Measurements from ENCODE around the gene AGAP2.
A peak's percentile ranks its signal among the peaks of the same experiment; 100 is the strongest.
"Not testable (repeated sequence)": the region's sequence is repeated elsewhere in the genome, so short reads cannot be mapped to it uniquely, and the experiment has no call there.

AGAP2 gene

DNA sequence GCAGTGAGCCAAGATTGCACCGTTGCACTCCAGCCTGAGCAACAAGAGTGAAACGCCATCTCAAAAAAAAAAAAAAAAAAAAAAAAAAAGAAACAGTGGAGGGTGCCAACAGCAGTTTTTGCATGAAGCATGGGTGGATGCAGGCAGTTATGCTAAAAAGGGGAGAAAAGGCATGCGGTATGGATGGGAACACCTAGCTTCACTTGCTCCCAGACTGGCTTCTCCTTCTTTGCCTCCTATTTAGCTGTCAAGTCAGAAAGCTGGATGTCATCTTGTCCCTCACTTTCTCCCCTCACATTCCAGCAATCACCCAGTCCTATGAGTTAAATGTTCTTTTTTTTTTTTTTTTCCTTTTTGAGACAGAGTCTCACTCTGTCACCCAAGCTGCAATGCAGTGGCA is 36.5 kb upstream of the AGAP2 start:
- Mint-ChIP-seq H3K27ac (no peak overlapping the region), H3K4me1 (ENCODE audit: low read depth in 2 of 2) (peaks cover 14 to 15% of the 10 kb centered on the region in 2 donors), H3K9me3 (no peaks in the 10 kb centered on the region), H3K27me3 (no peaks in the 10 kb centered on the region), H3K36me3 (ENCODE audit: insufficient read depth) (peaks cover 18% of the 10 kb centered on the region), H3K4me3 (no peak overlapping the region)
- no peak for ATAC-seq (replicated peaks)
- DNase-seq, result no peak

DNA sequence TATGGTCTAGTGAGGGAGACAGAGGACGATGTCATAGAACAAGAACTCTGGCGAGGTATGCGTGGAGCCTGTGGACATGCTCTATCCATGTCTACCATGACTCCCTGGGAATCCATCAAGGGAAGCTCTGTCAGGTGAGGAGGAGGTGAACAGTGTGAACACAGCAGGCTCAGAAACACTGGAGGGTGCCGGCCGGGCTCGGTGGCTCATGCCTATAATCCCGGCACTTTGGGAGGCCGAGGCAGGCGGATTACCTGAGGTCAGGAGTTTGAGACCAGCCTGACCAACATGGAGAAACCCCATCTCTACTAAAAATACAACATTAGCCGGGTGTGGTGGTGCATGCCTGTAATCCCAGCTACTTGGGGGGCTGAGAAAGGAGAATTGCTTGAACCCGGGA is 36.1 kb upstream of the AGAP2 start:
- peaks cover 22% of the 10 kb centered on the region for H3K36me3 Mint-ChIP-seq (ENCODE audit: insufficient read depth)

DNA sequence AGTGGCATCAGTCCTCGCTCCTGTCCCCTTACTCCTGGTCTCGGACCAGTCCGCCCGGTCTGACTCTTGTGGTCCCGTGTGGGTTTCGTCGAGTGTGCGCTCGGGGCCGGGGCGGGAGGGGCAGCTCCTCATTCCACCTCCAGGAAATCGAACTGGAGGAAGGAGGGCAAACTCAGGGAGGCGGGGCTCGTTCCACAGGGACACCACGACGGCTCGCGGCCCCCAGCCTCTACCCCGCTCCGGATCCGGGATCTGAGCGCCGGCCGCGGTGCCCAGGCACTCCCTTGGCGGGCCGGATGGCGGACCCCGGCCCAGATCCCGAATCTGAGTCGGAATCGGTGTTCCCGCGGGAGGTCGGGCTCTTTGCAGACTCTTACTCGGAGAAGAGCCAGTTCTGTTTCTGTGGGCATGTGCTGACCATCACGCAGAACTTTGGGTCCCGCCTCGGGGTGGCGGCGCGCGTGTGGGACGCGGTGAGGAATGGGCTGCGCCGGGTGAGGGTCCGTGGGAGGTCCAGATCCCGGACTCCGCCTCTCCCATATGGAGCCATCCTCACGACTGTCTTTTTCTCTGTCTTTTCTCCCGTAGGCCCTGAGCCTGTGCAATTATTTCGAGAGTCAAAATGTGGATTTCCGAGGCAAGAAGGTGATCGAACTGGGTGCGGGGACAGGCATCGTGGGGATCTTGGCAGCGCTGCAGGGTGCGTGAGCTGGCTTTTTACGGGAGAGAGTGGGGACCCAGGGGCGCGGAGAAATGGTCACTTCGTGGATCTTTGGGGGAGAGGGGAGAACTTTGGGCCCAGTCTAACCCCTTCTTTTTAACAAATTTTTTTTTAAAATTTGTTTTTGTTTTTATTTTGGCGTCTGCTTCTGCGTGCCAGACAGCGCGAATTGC is 34.1 kb upstream of the AGAP2 start, which contains the start of gene EEF1AKMT3:
TSS of gene EEF1AKMT3 (plus strand) at position 186 of the 894 bp plus-strand sequence. CDS start at position 297, 111 bp downstream.
- no peaks in the 10 kb centered on the region for H3K9me3 Mint-ChIP-seq
- ATAC-seq (replicated peaks) (peak; percentile 13), DNase-seq (no peak)
- H3K36me3 Mint-ChIP-seq (ENCODE audit: insufficient read depth), result peaks cover 19% of the 10 kb centered on the region
- peaks cover 14% of the 10 kb centered on the region in 2 donors for H3K4me1 Mint-ChIP-seq (ENCODE audit: low read depth in 2 of 2)
- peak within 1 kb of the TSS; percentile 93 to 97 for H3K27ac Mint-ChIP-seq
- peak within 1 kb of the TSS; percentile 96 to 99 for H3K4me3 Mint-ChIP-seq
- no peaks in the 10 kb centered on the region for H3K27me3 Mint-ChIP-seq

More for the DNA sequence above, 36.1 kb upstream of the AGAP2 start:
- H3K27ac Mint-ChIP-seq; DNase-seq; H3K9me3 Mint-ChIP-seq; H3K27me3 Mint-ChIP-seq; ATAC-seq (replicated peaks); H3K4me3 Mint-ChIP-seq: not testable (repeated sequence)
- peaks cover 14 to 15% of the 10 kb centered on the region in 2 donors for H3K4me1 Mint-ChIP-seq (ENCODE audit: low read depth in 2 of 2)

DNA sequence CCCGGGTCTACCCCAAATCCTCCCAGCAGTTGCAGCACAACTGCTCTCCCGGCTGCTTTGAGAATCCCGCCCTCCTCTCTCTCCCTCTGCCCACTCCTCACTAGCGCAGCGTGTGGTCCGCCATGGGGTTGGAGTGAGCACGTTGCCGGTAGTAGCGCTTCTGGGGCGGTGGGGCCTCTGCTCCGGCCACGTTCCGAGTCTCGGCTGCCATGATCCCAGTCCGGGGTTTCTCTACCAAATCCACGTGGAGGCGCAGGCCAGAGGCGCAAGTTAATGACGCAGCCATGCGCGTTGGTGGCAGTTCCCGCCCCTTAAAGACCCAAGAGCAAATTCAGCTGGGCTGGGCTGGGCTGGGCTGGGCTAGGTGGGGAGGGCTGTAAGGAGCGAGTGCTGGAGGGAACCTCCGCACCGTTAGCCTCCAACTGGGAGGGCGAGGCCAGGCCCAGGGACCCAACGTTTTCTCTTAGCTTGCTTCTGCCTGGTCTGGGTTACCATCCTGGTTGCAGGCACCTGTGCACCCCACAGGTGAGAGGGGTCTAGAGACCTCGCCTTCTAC is 33.4 kb upstream of the AGAP2 start, which contains the start of gene METTL1:
TSS of gene METTL1 (minus strand) at position 233 of the 556 bp plus-strand sequence. CDS start at position 211, 22 bp downstream.
- H3K27me3 Mint-ChIP-seq, result peaks cover 0 to 6% of the 10 kb centered on the region in 2 donors
- peaks cover 19% of the 10 kb centered on the region for H3K36me3 Mint-ChIP-seq (ENCODE audit: insufficient read depth)
- no peaks in the 10 kb centered on the region for H3K9me3 Mint-ChIP-seq
- H3K27ac Mint-ChIP-seq, result peak within 1 kb of the TSS; percentile 93 to 97
- DNase-seq (peak; percentile 83 to 85 (median 84)), ATAC-seq (replicated peaks) (peak; percentile 92)
- peaks cover 14% of the 10 kb centered on the region in 2 donors for H3K4me1 Mint-ChIP-seq (ENCODE audit: low read depth in 2 of 2)
- peak within 1 kb of the TSS; percentile 96 to 99 for H3K4me3 Mint-ChIP-seq

DNA sequence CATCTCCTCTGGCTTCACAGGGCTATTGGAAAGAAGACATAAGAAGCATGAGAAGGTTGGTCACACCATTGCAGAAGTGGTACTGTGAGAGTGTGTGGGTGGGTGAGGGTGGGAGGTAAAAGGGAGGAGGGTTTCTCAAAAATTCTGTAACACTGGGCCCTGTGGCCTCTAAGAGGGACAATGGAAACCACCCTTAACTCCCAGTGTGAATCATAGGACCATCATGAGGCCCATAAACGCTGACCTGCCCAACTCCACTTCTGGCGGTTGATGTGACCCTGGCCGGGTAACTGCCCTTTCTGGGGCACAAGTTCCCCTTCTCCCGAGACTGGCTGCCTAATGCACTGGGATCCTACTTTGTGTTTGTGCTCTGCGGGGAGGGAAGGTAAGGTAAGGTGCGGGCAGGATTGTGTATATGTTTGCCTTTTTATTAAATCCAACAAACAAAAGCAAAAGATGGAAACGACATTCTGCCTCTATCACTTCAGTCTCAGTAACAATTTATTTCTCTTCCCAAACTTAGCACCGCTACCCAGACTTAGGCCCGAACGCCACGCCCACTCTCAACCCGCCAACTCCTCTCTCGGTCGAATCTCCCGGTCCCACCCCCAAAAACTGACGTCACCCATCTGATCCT is 32.8 kb upstream of the AGAP2 start:
- Mint-ChIP-seq H3K4me3 (peak overlapping the region; percentile 96 to 99), H3K4me1 (ENCODE audit: low read depth in 2 of 2) (peaks cover 18 to 19% of the 10 kb centered on the region in 2 donors), H3K27me3 (peaks cover 6 to 12% of the 10 kb centered on the region in 2 donors), H3K9me3 (no peaks in the 10 kb centered on the region), H3K27ac (peak overlapping the region; percentile 93 to 97), H3K36me3 (ENCODE audit: insufficient read depth) (peaks cover 19% of the 10 kb centered on the region)
- DNase-seq (peak in 2 of 3 experiments; percentile 62 to 72), ATAC-seq (replicated peaks) (peak; percentile 66)

DNA sequence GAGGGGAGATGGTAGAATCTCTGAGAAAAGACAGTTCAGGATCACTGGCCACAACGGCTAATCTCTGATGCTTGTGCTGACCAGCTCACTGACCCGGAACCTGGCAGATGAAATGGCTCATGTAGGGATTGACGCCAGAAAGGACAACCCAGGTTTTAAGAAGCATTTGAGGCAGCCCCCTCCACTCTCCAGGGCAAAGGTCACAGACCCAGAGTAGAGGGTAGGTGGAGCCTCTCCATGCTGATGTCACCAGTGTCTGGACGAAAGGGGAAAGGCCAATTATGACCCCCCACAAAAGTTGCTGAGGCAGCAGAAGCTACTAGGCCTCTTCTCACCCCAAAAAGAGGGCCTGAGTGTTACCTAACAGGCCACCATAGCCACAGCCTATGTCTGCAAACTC is 32.2 kb upstream of the AGAP2 start:
- Mint-ChIP-seq H3K9me3 (no peaks in the 10 kb centered on the region), H3K4me1 (ENCODE audit: low read depth in 2 of 2) (peaks cover 21% of the 10 kb centered on the region in 2 donors), H3K36me3 (ENCODE audit: insufficient read depth) (peaks cover 20% of the 10 kb centered on the region), H3K27me3 (peaks cover 10 to 18% of the 10 kb centered on the region in 2 donors), H3K4me3 (peak overlapping the region in 1 of 2 donors; percentile 96), H3K27ac (peak overlapping the region in 1 of 2 donors; percentile 20)
- no peak for DNase-seq
- ATAC-seq (replicated peaks), result no peak

DNA sequence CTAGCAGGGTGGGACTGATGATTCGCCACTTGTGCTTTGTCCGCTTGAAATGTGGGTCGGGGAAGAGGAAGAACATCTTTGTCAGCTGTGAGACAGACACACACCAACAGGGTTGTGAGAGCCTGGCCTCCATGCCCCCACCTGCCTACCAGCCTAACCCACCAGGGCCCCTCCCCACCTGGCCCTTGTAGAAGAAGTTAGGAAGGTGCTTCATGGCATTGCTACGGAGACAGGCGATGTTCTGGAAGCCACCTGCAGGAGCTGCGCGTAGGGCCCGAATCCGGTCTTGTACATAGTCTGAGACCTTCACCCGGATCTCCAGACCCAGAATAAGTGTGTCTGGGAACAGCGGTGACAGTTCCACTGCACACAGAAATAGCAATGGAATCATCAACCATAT is 31.1 kb upstream of the AGAP2 start:
- Mint-ChIP-seq H3K4me1 (ENCODE audit: low read depth in 2 of 2) (peaks cover 32 to 33% of the 10 kb centered on the region in 2 donors), H3K9me3 (no peaks in the 10 kb centered on the region), H3K36me3 (ENCODE audit: insufficient read depth) (peaks cover 19% of the 10 kb centered on the region), H3K4me3 (peak overlapping the region in 1 of 2 donors; percentile 48), H3K27ac (no peak overlapping the region), H3K27me3 (peaks cover 22 to 29% of the 10 kb centered on the region in 2 donors)
- ATAC-seq (replicated peaks) (no peak), DNase-seq (no peak)

DNA sequence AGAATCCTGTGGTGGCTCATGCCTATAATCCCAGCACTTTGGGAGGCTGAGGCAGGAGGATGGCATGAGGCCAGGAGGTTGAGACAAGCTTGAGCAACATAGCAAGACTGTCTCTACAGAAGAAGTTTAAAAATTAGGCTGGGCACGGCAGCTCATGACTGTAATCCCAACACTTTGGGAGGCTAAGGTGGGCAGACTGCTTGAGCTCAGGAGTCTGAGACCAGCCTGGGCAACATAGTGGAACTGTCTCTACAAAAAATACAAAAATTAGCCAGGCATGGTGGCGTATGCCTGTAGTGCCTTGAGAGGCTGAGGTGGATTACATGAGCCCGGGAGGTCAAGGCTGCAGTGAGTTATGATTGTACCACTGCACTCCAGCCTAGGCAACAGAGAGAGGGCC is 29.3 kb upstream of the AGAP2 start:
- H3K4me1 Mint-ChIP-seq (ENCODE audit: low read depth in 2 of 2), result peaks cover 30 to 38% of the 10 kb centered on the region in 2 donors
- no peak for ATAC-seq (replicated peaks)
- no peaks in the 10 kb centered on the region for H3K9me3 Mint-ChIP-seq
- peak overlapping the region in 1 of 2 donors; percentile 8 for H3K27ac Mint-ChIP-seq
- H3K4me3 Mint-ChIP-seq, result no peak overlapping the region
- H3K36me3 Mint-ChIP-seq (ENCODE audit: insufficient read depth), result peaks cover 13% of the 10 kb centered on the region
- H3K27me3 Mint-ChIP-seq, result peaks cover 37 to 46% of the 10 kb centered on the region in 2 donors
- DNase-seq, result no peak

DNA sequence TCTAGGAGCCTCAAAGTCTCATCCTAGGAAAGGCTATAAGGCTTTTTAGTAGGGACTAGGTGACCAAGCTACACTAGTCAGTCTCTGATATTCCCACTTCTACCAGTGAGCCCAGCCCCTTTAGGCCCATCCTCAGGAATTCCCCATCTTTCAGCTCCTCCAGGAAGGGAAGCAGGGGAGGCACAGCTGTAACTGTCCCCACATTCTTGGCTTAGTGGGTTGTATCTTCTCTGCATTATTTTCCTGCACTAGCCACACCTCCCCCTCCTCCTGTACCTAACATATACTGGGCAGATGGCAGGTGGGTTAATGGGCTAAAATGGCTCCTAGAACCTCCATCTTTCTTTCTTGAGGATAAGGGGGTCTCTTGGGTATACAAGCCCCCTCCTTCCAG is 28.8 kb upstream of the AGAP2 start:
- Mint-ChIP-seq H3K27ac (no peak overlapping the region), H3K36me3 (ENCODE audit: insufficient read depth) (peaks cover 13% of the 10 kb centered on the region), H3K9me3 (no peaks in the 10 kb centered on the region), H3K4me1 (ENCODE audit: low read depth in 2 of 2) (peaks cover 26 to 36% of the 10 kb centered on the region in 2 donors), H3K27me3 (peaks cover 37 to 47% of the 10 kb centered on the region in 2 donors), H3K4me3 (peak overlapping the region in 1 of 2 donors; percentile 91)
- DNase-seq, result no peak
- no peak for ATAC-seq (replicated peaks)

DNA sequence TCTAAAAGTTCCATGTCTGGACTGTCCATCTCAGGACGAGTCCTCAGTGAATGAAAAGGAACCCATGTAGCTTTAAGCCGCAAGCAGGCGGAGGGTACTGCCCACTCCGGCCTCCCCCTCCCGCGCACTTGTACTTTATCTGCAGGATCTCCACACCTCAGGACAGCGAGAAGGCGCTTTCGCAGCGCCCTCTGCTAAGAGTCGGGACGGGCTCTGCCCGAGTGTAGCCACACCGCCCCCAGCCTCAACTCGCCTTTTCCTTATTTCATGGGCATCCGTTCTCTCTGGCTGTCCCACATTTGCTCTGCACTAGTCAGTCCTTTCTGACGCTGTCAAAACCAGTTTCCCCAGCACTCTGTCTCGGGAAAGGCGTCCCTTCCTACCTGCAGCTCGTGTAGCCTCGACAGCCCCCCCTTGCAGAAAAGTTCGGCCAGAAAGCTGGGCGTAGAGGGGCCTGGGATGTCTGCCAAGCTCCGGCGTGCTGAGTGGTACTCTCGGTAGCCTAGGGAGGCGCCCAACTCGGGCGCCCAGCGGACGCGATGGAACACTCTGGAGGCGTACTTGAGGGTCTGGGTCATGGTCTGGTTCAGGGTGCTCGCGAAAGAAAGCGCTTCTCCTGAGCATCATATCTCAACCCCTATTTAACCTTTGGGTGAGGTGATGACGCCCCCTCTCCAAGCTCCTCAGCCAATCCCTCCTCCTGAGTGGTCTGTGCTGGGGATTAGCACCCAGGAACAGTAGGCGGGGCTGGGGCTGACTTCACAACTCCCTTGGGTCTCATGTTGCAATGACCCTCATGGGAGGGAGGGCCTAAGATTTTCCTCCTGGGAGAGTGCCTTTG is 28.1 kb upstream of the AGAP2 start, which contains the start of gene CYP27B1:
TSS of gene CYP27B1 (minus strand) at position 615 of the 841 bp plus-strand sequence. CDS start at position 578, 37 bp downstream.
- Mint-ChIP-seq H3K27ac (no peak within 1 kb of the TSS), H3K4me3 (peak within 1 kb of the TSS; percentile 84 to 91), H3K27me3 (peaks cover 37 to 47% of the 10 kb centered on the region in 2 donors), H3K36me3 (ENCODE audit: insufficient read depth) (peaks cover 8% of the 10 kb centered on the region), H3K4me1 (ENCODE audit: low read depth in 2 of 2) (peaks cover 23 to 33% of the 10 kb centered on the region in 2 donors), H3K9me3 (no peaks in the 10 kb centered on the region)
- DNase-seq (no peak), ATAC-seq (replicated peaks) (peak; percentile 33)

DNA sequence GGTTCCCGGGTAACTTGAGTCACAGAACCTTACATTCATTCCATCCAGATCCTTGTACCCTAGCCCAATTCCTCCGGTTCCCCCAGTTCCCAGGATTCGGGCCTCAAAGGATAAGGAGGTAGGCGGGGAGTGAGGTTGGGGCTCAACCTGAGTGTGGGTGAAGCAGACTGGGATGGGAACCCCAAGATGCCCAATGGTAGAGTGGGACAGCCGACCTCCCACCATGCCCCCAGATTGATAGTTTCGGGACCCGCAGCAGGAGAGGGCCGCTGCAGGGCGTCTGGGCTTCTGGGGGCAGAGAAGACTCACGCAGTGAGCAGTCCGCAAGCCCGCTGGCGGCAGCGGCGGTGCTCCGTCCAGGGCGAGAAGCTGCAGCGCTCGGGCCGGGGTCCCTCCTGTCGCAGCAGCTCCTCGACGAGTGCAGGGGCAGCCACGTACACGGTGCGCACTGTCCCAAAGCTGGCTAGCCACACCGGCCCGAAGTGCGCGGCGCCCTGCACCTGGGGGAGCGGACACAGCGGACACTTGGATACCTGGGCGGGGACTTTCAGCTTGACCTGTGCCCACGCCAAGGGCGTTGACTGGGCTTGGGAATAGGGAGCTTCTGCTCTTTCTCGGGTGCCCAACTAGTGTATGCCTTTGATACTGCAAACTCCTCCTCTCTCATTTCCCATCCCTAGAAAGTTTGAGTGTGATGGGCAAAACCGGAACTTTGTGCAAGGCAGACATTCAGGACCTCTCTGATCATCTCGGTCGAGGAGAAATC is 27.3 kb upstream of the AGAP2 start:
- H3K27ac Mint-ChIP-seq, result peak overlapping the region in 1 of 2 donors; percentile 31
- peak overlapping the region; percentile 84 to 91 for H3K4me3 Mint-ChIP-seq
- ATAC-seq (replicated peaks) (peak; percentile 14), DNase-seq (no peak)
- H3K27me3 Mint-ChIP-seq, result peaks cover 37 to 47% of the 10 kb centered on the region in 2 donors
- H3K36me3 Mint-ChIP-seq (ENCODE audit: insufficient read depth), result peaks cover 8% of the 10 kb centered on the region
- H3K9me3 Mint-ChIP-seq, result no peaks in the 10 kb centered on the region
- peaks cover 18 to 28% of the 10 kb centered on the region in 2 donors for H3K4me1 Mint-ChIP-seq (ENCODE audit: low read depth in 2 of 2)

Measured in effector memory CD8-positive, alpha-beta T cell (primary cell).